ENCODE results near the gene C10orf90.

The C10orf90 gene

DNA sequence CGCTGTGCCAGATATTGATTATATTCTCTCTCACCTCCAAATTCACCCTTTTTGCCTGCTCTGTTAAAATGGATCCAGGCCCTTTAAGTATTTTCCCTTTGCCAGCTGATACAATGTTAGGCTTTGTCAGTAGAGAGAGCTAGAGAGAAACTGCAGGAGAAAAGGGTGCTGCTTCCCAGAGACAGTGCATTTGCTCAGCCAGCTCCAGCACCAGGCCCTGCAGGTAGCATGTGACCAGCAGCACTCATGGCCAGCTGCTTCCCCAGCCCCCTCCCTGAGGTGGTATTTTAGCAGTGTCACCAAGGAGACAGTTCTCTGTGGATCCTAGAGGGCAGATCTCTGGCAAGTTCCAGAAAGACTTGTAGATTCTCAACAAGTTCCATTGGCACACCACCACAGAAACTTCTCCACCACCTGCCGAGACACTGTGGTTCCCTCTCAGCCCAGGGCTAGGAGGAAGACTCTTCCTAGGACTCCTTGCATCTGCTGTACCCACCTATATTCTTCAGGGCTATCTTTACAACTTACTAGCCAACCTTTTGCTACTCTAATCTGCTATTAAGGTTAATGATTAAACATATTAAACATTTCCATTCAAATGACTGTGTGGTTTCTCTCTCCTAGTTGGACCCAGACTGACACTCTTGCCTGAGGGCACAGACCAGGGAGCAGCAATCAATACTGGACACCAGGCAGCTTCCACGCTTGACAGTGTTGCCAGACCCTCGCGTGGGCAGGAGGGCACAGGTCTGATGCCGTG, 246.6 kb downstream of the C10orf90 start:
- no peak for DNase-seq (ENCODE audit: low read depth)

DNA sequence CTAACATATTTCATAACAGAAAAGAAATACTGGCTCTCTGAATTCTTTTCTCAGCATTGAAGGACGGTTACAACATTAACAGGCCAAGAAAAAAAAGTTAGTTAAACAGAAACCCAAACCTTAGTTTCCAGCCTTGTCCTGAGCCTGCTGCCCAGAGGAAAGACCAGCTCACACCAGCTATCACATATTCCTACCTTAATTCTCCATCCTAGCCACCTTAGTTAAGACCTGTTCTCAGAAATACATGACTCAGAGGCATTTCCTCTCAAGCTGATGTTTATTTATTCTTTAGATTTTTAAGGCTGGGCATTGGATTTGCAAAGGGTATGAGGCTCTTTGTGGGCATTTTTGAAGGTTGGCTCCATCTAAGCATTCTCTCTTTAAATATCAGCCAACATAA, 247.9 kb downstream of the C10orf90 start:
- no peak for DNase-seq (ENCODE audit: low read depth)

DNA sequence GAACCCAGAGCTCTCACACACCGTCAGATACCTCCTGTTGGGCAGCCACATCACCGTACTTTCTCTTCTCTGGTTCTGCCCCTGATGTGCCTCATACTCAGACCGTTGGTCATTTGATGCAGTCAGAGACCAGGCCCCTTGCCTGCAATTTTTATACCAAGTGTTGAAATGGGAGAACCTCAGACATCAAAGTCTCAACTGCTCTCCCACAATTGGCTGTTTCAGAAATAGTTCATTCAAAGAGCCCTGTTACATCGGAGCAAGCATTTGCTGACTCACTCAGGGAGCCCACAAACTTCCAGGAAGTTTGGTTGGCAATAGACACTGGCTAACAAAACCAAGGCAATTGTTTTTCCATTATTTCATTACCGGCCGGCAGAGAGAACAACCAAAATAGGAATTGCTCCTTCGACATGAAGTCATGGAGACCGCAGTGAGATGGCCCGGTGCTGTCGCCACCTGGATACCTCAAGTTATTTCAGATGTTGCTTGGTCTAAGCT, 248.7 kb downstream of the C10orf90 start:
- no peak for DNase-seq (ENCODE audit: low read depth)

DNA sequence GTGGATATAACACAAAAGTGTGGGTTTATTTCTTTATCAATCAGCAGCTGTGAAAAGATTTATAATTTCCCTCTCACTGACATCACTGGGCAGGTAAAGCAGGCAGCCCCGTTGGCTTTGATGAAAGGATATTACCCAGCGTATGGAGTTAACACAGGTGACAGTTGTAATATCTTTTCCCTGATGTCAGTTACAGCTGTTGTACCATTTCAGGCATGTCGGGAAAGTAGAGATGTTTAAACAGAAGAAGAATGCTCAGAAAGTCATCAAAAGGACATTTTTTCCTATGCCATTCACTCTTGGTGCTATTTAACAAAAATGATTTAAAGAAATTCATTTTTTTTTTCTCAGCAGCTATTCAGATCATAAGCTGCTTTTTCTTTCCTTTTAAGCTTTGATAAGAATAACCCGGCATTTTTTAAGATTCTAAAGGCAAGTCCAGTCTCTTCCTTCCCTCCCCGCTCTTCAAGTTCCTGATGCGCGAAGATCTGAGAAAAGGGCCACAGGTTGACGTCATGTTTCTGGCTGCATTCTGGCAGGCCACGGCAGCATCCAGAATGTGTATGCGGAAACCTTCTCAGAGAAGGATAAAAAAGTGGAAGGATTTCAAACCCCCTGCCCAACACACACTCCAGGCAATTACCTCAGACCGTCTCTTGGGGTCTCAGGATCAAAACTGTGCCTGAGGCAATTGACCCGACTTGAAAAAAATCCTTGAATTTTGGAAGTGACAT, 249.8 kb downstream of the C10orf90 start:
- DNase-seq (ENCODE audit: low read depth), result no peak

DNA sequence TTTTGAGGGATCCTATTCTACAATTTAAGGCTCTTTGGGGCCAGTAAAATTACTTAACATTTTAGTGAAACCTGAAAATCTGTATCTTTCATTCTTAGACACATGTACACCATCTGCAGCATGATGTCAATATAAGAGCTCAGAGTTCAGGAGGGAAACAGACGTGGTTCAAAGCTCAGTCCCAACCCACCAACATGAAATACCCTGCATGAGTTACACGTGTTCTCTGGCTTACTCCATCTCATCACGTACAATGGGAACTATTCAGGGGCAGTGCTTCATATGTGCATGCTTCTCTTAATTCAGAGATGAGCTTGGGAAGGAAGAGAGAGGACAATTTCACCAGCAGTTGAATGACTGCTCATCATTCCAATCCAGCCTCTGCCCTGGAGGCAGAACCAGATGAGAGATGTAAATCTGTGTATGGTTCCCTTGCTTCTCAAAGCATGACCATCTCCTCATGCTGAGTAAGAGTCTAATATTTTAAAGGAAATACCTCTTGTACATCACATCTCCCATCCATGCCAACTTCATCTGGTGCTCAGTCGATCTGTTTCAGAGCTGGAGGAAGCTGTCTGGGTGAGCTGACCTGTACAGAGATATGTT, 253.2 kb downstream of the C10orf90 start:
- no peak for DNase-seq (ENCODE audit: low read depth)

DNA sequence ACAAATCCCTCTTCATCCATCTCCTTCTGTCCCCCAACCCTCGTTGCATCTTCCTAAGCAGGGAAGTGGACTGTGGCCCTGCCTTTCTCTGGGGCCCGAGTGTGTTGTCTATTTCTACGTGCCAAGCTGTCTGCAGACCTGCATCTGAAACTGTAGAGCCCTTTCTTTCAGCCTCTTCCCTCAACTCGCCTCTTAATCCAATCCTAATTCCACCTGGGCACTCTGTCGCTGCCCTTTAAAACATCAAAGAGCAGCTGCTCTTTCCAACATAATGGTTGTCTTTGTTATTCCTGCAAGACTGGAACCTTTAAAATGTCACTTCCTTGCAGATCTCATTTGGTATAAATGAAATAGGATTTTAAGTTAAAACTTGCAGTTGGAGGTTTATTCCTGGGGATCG, 260.7 kb downstream of the C10orf90 start:
- no peak for DNase-seq (ENCODE audit: low read depth)

DNA sequence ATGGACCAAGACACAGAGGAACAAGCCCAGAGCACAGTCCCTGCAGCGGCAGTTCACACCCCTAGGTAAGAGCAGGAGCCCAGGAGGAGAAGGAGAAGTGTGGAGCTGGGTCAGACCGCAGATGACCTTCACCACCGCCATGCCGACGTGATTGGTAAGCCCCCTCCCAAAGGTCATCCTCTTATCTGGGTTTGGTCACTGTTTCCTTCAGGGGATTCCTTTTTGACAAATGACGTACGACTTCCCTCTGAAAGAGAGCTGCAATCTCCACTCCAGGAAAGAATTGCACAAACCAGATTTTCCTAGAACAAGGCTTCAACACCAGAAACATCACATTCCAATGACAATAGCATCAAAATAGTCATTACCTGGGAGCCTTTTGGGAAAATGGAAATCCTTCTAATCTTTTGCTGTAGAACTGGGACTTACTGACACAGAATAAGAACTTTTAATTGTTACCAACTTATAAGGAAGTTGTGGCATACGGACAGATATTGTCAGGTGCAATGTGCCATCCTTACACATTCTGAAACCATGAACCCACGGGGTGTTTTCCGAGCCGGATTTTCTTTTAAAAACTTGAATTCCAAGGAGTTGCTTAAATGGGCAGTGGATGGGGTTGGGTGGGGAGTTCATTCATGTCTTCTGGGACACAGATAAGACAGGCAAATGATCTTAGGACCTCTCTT, 261.4 kb downstream of the C10orf90 start:
- DNase-seq (ENCODE audit: low read depth), result no peak

DNA sequence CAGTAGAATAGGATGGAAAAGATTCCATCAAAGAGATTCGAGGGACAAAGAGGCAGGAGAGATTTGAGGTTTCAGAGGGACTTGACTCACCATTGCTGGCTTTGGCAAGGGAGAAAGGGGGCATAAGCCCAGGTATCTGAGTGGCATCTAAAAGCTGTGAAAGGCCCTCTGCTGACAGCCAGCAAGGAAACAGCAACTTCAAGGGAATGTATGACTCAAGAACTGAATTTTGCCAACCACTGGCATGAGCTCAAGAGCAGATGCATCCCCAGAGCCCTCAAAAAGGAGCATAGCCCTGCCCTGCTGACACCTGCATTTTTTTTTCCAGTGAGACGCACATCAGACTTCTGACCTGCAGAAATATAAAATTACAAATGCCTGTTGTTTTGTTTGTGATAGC, 262.7 kb downstream of the C10orf90 start:
- no peak for DNase-seq (ENCODE audit: low read depth)

DNA sequence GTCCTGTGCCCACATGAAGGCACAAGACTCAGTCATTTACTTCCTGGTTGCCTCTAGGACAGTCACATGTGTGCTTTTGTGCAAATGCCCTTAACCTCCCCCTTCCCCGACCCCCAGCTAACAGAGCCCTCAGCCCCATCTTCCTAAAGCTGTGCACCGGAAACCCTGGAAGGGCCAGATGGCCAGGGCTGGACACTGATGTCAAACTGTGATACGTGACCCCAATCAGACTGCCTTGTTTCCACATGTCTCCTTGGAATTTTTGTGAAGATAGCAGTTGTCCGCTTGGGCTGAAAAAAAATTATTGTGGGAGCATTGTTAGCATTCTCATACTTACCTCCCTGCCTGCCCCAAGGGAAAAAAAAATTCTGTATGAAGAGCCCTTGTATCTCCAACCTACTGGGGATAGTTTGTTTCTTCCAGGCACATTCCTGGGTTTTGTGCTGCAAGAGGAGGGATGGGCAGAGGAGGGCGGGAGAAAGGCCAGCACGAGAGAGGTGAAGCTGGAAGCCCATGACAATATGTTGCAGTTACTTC, 265.2 kb downstream of the C10orf90 start:
- DNase-seq (ENCODE audit: low read depth), result no peak

DNA sequence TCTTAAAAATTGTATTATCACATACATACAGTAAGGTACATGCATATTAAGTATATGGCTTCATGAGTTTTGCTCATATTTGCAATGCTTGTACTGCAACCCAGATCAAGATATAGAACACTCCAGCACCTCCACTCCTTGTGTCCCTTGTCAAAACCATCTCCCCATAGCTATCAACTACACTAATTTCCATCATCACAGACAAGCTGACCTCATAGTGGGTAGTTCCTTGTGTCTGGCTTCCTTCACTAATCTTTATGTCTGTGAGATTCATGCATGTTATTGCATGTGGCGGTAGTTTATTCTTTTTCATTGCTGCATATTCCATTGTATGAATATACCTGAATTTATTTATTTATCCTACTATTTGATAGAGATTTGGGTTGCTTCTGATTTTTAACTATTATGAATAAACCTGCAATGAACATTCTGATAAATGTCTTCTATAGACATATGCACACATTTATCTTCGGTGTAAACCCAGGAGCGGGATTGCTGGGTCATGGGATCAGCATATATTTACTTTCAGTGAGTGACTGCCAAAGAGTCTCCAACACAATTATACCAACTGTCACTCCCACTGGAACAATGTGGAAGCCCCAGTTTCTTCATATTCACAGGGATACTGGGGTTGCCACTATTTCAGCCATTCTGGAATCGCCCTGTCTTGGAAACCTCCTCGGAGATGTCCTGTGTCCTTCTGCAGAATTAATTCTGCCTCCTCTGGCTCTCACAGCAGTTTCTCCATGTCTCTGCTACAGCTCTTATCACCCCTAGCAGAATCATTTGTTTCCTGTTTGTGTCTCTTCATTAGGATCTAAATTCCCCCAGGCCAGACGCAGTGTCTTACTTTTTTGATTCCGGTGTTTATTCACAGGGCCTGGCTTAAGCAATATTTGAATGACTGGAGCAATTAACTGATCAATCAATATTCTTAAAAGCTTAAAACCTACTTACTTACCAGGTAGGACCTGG, 267.5 kb downstream of the C10orf90 start:
- DNase-seq (ENCODE audit: low read depth), result no peak

DNA sequence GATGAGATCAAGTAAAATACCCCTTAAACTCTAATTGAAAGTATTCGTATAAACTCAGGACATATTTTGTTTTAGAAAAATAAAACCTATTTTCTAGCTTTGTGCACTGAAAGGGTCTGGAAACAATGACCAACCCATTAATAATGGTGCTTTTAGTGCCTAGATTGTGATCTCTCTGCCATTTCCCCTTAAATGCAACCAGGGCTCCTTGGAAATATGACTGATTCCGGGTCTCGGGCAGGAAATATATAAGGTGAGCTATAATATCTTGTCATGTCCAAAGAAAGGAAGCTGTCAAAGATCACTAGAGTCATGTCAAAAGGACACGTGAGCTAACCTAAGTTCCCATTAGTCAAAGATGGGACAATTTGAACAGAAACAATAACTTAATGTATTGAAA, 269.9 kb downstream of the C10orf90 start:
- no peak for DNase-seq (ENCODE audit: low read depth)

DNA sequence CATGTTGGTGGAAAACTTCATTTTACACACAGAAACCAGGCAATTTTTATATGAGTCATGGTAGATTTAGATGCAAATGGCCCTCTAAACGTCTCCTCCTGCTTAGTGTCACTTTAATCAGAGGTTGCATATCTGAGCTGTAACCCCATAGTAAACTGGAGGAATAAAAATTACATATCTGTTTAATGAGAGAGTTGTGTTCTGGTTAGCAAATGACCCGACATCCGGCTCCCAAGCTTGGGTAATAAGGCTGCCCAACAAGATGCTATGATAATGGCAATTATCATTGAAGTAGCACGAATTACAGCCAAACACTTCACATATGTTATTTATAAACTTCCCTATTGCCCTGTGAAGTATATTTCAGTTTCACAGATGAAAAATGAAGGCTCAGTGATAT, 271.6 kb downstream of the C10orf90 start:
- DNase-seq (ENCODE audit: low read depth), result no peak

DNA sequence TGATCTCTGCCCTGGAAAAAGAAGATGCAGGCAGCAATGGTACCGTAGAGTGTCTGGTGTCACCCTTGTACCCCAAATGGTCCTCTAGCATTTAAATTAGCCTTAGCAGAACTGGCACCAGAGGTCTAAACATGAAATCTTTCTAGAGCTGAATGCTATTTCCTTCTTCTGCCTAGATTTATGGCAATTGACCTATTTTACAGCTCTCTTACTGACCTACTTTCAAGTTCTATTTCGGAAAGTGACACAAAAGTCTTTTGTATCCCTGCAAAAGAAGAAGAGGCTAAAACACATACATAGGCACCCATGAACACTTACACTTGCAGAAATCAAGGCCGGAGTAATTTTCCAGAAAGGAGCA, 272.1 kb downstream of the C10orf90 start:
- DNase-seq (ENCODE audit: low read depth), result no peak

DNA sequence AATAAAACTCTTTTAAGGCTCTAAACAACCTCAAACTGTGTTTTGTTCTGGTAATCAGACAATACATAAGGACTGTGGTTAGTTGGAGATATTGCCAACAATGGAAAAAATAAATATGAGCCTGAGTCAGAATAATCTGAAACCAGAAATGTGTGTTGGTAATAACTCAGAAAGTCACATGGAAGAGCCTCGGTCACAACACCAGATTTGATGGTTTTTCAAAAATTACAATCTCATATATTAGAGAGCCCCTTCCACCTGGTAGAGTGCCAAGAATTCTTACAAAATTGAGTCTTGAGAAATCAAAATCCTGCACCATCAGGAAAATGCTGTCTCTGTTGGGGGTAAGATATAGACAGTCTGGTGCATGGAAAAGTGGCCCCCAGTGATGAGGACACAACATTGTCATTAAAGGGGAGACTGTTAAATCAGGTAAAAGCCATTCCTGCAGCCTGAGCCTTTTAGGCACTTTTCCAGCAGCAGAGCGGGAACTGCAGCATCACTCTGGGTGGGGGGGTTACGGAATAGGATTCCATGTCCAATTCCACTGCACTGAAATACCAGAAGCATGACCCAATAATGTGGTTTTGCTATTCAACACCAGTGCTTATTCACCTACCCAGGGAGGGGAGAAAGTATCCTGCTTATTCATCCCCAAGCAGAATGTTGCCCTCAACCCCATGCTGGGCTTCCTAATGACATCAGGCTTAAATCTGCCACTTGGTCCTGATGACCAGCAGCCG, 272.7 kb downstream of the C10orf90 start:
- DNase-seq (ENCODE audit: low read depth), result no peak

DNA sequence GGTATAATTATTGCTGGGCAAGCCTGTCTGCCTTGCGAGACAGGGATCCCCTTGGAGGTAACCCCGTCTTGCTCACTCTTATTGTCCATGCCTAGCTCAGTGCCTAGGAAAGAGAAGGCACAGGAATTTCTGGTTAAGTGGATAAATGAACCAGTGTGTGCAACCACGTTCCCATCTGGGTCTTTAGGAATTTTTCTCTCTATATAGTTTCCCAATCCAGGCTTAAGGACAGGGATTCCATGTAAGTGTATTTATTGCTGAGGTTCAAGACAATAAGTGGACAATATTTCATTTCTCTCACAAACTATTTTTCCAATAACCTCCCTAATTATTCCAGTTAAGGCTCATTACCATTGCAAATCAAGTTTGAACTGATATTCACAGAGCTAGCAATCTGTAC, 273.3 kb downstream of the C10orf90 start:
- DNase-seq (ENCODE audit: low read depth), result no peak

DNA sequence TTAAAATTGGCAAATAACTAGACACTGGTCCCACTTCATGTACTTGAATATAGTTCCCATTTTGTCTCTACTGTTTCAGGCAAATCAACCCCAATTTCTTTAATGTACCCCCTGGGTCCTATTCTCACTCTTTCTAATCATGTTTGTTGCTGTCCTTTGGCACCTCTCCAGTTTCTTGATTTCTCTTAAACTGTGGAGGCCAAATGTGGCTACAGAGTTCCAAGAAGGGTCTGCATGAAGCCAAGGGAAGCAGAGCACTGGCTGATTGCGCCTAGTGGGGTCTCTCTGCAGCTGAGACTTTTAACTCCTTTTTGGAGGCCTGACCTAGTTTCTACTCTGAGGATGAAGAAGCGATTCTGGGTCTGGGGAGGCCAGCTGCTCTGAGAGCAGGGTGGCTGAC, 275.5 kb downstream of the C10orf90 start:
- DNase-seq (ENCODE audit: low read depth), result no peak

DNA sequence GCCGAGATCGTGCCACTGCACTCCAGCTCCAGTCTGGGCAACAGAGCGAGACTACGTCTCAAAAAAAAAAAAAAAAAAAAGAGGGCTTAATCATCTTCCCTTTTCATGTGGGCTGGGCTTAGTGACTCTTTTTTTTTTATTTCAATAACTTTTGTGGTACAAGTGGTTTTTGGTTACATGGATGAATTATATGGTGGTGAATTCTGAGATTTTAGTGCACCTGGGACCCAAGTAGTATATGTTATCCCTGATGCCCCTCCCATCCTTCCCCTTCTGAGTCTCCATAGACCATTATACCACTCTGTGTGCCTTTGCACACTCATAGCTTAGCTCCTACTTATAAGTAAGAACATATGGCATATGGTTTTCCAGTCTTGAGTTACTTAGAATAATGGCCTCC, 277.4 kb downstream of the C10orf90 start:
- DNase-seq (ENCODE audit: low read depth), result no peak

DNA sequence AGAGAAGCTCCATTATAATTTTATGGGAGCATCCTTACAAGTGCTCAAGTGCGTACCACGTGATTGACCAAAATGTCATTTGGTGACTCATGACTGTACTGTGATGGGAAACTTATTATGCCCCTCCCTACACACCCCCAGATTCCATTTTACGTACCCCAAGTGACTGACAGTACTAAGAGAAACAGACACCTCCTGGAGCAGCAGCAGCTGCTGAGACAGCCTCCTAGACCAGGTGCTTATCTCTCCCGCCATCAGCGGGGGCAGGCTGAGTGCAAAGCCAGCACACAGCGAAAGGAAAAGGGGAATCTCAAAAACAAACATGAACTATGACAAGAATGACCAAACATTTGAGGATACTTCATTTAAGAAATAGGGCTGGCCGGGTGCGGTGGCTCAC, 278.0 kb downstream of the C10orf90 start:
- no peak for DNase-seq (ENCODE audit: low read depth)

DNA sequence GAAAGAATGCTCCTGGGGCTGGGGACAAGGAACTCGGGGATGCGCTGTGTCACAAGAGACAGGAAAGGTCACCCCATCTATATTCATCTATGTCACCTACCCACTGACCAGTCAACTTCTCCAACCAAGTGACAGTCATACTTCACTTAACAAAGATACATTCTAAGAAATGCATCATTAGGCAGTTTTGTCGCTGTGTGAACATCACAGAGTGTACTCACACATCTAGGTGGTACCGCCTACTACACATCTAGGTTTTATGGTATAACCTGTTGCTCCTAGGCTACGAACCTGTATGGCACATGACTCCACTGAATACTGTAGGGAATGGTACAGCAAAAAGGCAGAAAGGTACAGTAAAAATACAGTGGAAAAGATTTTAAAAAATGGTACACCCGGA, 278.4 kb downstream of the C10orf90 start:
- no peak for DNase-seq (ENCODE audit: low read depth)

DNA sequence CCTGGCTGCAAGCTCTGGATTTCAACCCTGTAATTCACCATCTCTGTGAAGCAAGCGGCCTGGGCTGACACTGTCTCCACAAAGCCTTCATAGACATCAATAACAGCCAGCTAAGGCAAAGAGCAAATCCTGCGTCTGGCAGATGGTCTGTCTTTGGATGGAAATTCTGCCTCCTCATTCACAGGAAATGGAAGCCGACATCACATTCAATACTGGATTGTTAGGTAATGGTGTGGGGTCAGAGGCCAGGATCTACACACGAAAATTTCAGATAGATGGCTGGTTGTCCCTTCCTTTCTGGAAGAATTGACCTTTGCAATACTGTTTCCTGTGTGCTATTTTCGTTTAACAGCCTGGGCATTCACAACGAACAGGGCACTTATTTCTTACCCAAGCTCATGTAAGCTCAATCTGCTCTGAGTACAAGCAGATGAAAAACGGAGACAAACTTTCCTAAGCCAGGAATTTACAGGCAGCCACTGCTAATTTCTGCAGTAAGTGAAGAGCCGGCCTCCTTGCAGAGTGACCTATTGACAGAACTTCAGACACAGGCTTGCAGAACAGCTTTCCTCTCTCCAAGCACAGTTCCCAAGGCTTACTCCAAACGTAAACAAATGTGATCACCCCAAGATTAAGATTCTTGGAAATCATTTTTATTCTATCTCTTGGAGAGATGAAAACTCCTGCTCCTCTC, 279.2 kb downstream of the C10orf90 start:
- DNase-seq (ENCODE audit: low read depth), result no peak

Data from stimulated activated CD8-positive, alpha-beta memory T cell treated with anti-CD3 and anti-CD28 coated beads, Interleukin-12 subunit alpha, Interleukin-12 subunit beta, amount 100 ng/mL, for 1 hour (primary cell).